PC-9 (cell line): ENCODE data around the gene ATP6V1D.

Experiments
- CTCF ChIP-seq: fragments of 200-600 bp; sonication (generic); conservative IDR thresholded peaks from 2 replicates; pipeline ENCODE4 v1.6.1; 2017; ENCODE audit warnings: mixed run types, antibody characterized with exemption, mild to moderate bottlenecking, moderate library complexity
- EZH2 ChIP-seq: fragments of 200-600 bp; sonication (generic); IDR thresholded peaks from 2 replicates; pipeline ENCODE4 v1.8.0; 2017; ENCODE audit warnings: antibody characterized with exemption, low read depth

GRCh38 chr14:67395086-67395875, 35.7 kb upstream of the ATP6V1D start:
- TF ChIP-seq EZH2 (no peak), CTCF (no peak)
